Neural cell (in vitro differentiated cells): Measurements from ENCODE around the gene EHMT2. TPM values are rescaled to one million over a fixed set of nuclear protein-coding genes. Genes with fewer than 3 reads are reported as not detected.

Experiments
- H2AFZ ChIP-seq: fragments of 200-600, 300-800 bp; sonication (generic), shearing (Covaris generic); 2 replicates; pipeline ENCODE4 v1.6.0; 2014; ENCODE audit warnings: low read depth, mild to moderate bottlenecking, antibody characterized with exemption, low read length, moderate library complexity
- H3F3A ChIP-seq: fragments of 200-600 bp; shearing (Covaris generic); 2 replicates; pipeline ENCODE4 v1.6.1; 2016; ENCODE audit warnings: mild to moderate bottlenecking, moderate library complexity, mixed read lengths, antibody characterized with exemption, low read length; ENCODE audit not compliant: insufficient read depth, poor library complexity, severe bottlenecking
- H3K27ac ChIP-seq: fragments of 200-600, 300-800 bp; sonication (generic), shearing (Covaris generic); 2 replicates; pipeline ENCODE4 v1.5.1; 2014; ENCODE audit warnings: mild to moderate bottlenecking, low read length, moderate library complexity
- H3K27me3 ChIP-seq: fragments of 300-800, 200-600 bp; sonication (generic), shearing (Covaris generic); 2 replicates; pipeline ENCODE4 v1.6.0; 2014; ENCODE audit warnings: mild to moderate bottlenecking, low read depth, low read length, moderate library complexity; ENCODE audit not compliant: insufficient read depth
- H3K36me3 ChIP-seq: fragments of 300-800, 200-600 bp; sonication (generic), shearing (Covaris generic); 2 replicates; pipeline ENCODE4 v1.5.1; 2014; ENCODE audit warnings: mild to moderate bottlenecking, antibody characterized with exemption, low read length, moderate library complexity; ENCODE audit not compliant: insufficient read depth
- H3K4me2 ChIP-seq: fragments of 300-800, 200-600 bp; sonication (generic), shearing (Covaris generic); 2 replicates; pipeline ENCODE4 v1.6.0; 2014; ENCODE audit warnings: mild to moderate bottlenecking, low read length
- H3K4me3 ChIP-seq: fragments of 300-800, 200-600 bp; sonication (generic), shearing (Covaris generic); 2 replicates; pipeline ENCODE4 v1.5.1; 2014; ENCODE audit warnings: mild to moderate bottlenecking, low read length, moderate library complexity
- H3K79me2 ChIP-seq: fragments of 200-600 bp; shearing (Covaris generic); replicated peaks from 2 replicates; pipeline ENCODE4 v1.6.0; 2014; ENCODE audit warnings: mild to moderate bottlenecking, low read length, moderate library complexity; ENCODE audit not compliant: insufficient read depth
- H3K9ac ChIP-seq: fragments of 300-800, 200-600 bp; sonication (generic), shearing (Covaris generic); 2 replicates; pipeline ENCODE4 v1.6.1; 2016; ENCODE audit warnings: mild to moderate bottlenecking, low read length, mixed read lengths
- H3K9me2 ChIP-seq: fragments of 200-600 bp; shearing (Covaris generic); 2 replicates; pipeline ENCODE4 v1.6.1; 2016; ENCODE audit warnings: mild to moderate bottlenecking, low read length, mixed read lengths; ENCODE audit not compliant: insufficient read depth
- H3K9me3 ChIP-seq: fragments of 200-600, 300-800 bp; sonication (generic), shearing (Covaris generic); 2 replicates; pipeline ENCODE4 v1.6.1; 2016; ENCODE audit warnings: mild to moderate bottlenecking, mixed run types, low read length, moderate library complexity, mixed read lengths
- H4K20me1 ChIP-seq: fragments of 200-600 bp; shearing (Covaris generic); 2 replicates; pipeline ENCODE4 v1.6.1; 2016; ENCODE audit warnings: mild to moderate bottlenecking, mixed run types; ENCODE audit not compliant: insufficient read depth
- CTCF ChIP-seq: fragments of 450-650 bp; IDR thresholded peaks from 2 replicates; pipeline ENCODE4 v1.5.1; 2014; ENCODE audit warnings: antibody characterized with exemption, mild to moderate bottlenecking, moderate library complexity; ENCODE audit not compliant: poor library complexity, severe bottlenecking
- EP300 ChIP-seq: fragments of 450-650 bp; conservative IDR thresholded peaks from 2 replicates; pipeline ENCODE4 v1.6.1; 2014; ENCODE audit warnings: antibody characterized with exemption, mild to moderate bottlenecking, moderate library complexity; ENCODE audit not compliant: poor library complexity, severe bottlenecking
- EZH2 ChIP-seq: fragments of 200-600, 300-800 bp; shearing (Covaris generic), sonication (generic); IDR thresholded peaks from 2 replicates; pipeline ENCODE4 v1.6.1; 2014; ENCODE audit warnings: antibody characterized with exemption, low read length, borderline replicate concordance, mild to moderate bottlenecking; ENCODE audit not compliant: insufficient read depth, poor library complexity, severe bottlenecking
- MXI1 ChIP-seq: fragments of 450-650 bp; conservative IDR thresholded peaks from 2 replicates; pipeline ENCODE4 v1.6.1; 2014; ENCODE audit warnings: antibody characterized with exemption, mild to moderate bottlenecking; ENCODE audit not compliant: poor library complexity, severe bottlenecking
- POLR2AphosphoS5 ChIP-seq: IDR thresholded peaks from 2 replicates; pipeline ENCODE4 v1.6.1; 2012
- RAD21 ChIP-seq: fragments of 450-650 bp; conservative IDR thresholded peaks from 2 replicates; pipeline ENCODE4 v1.6.1; 2014; ENCODE audit warnings: antibody characterized with exemption, mild to moderate bottlenecking, moderate library complexity
- REST ChIP-seq: IDR thresholded peaks from 2 replicates; pipeline ENCODE4 v1.6.1; 2012; ENCODE audit warnings: borderline replicate concordance
- SMC3 ChIP-seq: fragments of 450-650 bp; conservative IDR thresholded peaks from 2 replicates; pipeline ENCODE4 v1.6.1; 2014; ENCODE audit warnings: antibody characterized with exemption, mild to moderate bottlenecking, moderate library complexity; ENCODE audit not compliant: poor library complexity
- TAF1 ChIP-seq: IDR thresholded peaks from 2 replicates; pipeline ENCODE4 v1.6.1; 2012; ENCODE audit warnings: low read depth
- polyA plus RNA-seq: library from polyadenylated mRNA; depleted of rRNA; stranded (reverse); fragments of >200 nt; gene quantifications from 2 replicates; pipeline ENCODE4 v1.2.3, GENCODE V29; 2014

Gene EHMT2
- polyA plus RNA-seq, 1 donor from 2014 or later = 102 TPM

- Histone ChIP-seq H3K27me3 (no peaks in the 10 kb centered on the region), H3K79me2 (peaks cover 4% of the 10 kb centered on the region), H3K9ac (no peak overlapping the region), H3K4me2 (no peak overlapping the region), H3K9me2 (no peaks in the 10 kb centered on the region), H4K20me1 (no peaks in the 10 kb centered on the region), H3K36me3 (no peaks in the 10 kb centered on the region), H2AFZ (no peak overlapping the region), H3K27ac (no peak overlapping the region), H3K9me3 (no peaks in the 10 kb centered on the region), H3K4me3 (no peak overlapping the region), H3F3A (peaks cover 4% of the 10 kb centered on the region)
- no peak for TF ChIP-seq MXI1
These were observed 6.5 kb upstream of the EHMT2 start for GRCh38 chr6:31903957-31904356.

GRCh38 chr6:31901953-31902643 lies 4.6 kb upstream of the EHMT2 start, which contains the start of gene ZBTB12:
TSS of gene ZBTB12 (minus strand) at chr6:31902086. CDS start at chr6:31901305, 781 bp downstream.
- peak within 1 kb of the TSS; percentile 76 for H3K9ac ChIP-seq
- H3K4me3 ChIP-seq = peak within 1 kb of the TSS; percentile 72
- H3F3A ChIP-seq = peaks cover 4% of the 10 kb centered on the region
- no peaks in the 10 kb centered on the region for H3K9me3 ChIP-seq
- H3K27me3 ChIP-seq = no peaks in the 10 kb centered on the region
- H4K20me1 ChIP-seq = no peaks in the 10 kb centered on the region
- H3K4me2 ChIP-seq = peak within 1 kb of the TSS; percentile 73
- H3K79me2 ChIP-seq = peaks cover 17% of the 10 kb centered on the region
- H3K9me2 ChIP-seq = no peaks in the 10 kb centered on the region
- H3K36me3 ChIP-seq = no peaks in the 10 kb centered on the region
- H2AFZ ChIP-seq = peak within 1 kb of the TSS; percentile 62
- H3K27ac ChIP-seq = peak within 1 kb of the TSS; percentile 71
- peak; percentile 68 for TF ChIP-seq RAD21
- TF ChIP-seq MXI1 = peak; percentile 80
- TF ChIP-seq TAF1 = no peak
- TF ChIP-seq EZH2 = no peak
- TF ChIP-seq REST = no peak
- TF ChIP-seq SMC3 = peak; percentile 58
- peak; percentile 54 for TF ChIP-seq EP300
- peak; percentile 47 for TF ChIP-seq CTCF
- peak; percentile 56 for TF ChIP-seq POLR2AphosphoS5
